Stomach (tissue), 9 donors: ENCODE data around the gene WDR54. TPM values are rescaled to one million over a fixed set of nuclear protein-coding genes. Genes with fewer than 3 reads are reported as not detected.

Source experiments
- DNase-seq, 2 donors: peaks; one replicate each; pipeline versions ENCODE4 v3.0.0 to v3.0.0-alpha.2; 2013 to 2019
- H3K27ac ChIP-seq, 5 donors: fragments of 200-600 bp in 4 of 5; sonication (generic) in 4 of 5; one replicate each; pipeline ENCODE4 v1.5.1; 2013 to 2019; ENCODE audit warnings: mild to moderate bottlenecking in 1 of 5, moderate library complexity in 1 of 5
- H3K27me3 ChIP-seq, 3 donors: fragments of 200-600 bp; sonication (generic); one replicate each; pipeline ENCODE4 v1.5.1; 2017 to 2019; ENCODE audit warnings: mixed run types in 1 of 3
- H3K36me3 ChIP-seq, 4 donors: fragments of 200-600 bp; sonication (generic); 1 replicate in 3 of 4; 2 replicates in 1 of 4; pipeline ENCODE4 v1.5.1; 2016 to 2019
- H3K4me1 ChIP-seq, 4 donors: fragments of 200-600 bp; sonication (generic); one replicate each; pipeline ENCODE4 v1.5.1; 2016 to 2019
- H3K4me3 ChIP-seq, 4 donors: fragments of 200-600 bp; sonication (generic) in 3 of 4; one replicate each; pipeline ENCODE4 v1.5.1; 2016 to 2019; ENCODE audit warnings: mild to moderate bottlenecking in 1 of 4
- H3K9me3 ChIP-seq, 4 donors: fragments of 200-600 bp; sonication (generic); one replicate each; pipeline ENCODE4 v1.5.1; 2016 to 2019
- EP300 ChIP-seq: sonication (generic); formaldehyde crosslinking; IDR thresholded peaks from one replicate; pipeline ENCODE4 v1.6.1; 2017; ENCODE audit warnings: antibody characterized with exemption
- POLR2A ChIP-seq, 4 donors: fragments of 450-650 bp; IDR thresholded peaks; one replicate each; pipeline ENCODE4 v1.6.1; 2016; ENCODE audit warnings: antibody characterized with exemption in 4 of 4, control low read depth in 2 of 4, mild to moderate bottlenecking in 1 of 4, moderate library complexity in 1 of 4
- POLR2AphosphoS5 ChIP-seq, 3 donors: sonication (generic); formaldehyde crosslinking; IDR thresholded peaks; one replicate each; pipeline ENCODE4 v1.6.1; 2016; ENCODE audit warnings: antibody characterized with exemption in 3 of 3
- WGBS, 5 donors: extraction: QIAGEN DNeasy Blood & Tissue Kit in 3 of 5; methylation state at CpG; one replicate each; pipeline versions ENCODE4 v1.1.5 to v1.1.7; 2013 to 2018; 5-methylcytosine and 5-hydroxymethylcytosine counted together
- intact Hi-C: fragments of 100-400 bp; cut with DNase I; formaldehyde crosslinking; loops from one replicate; pipeline ENCODE4 v1.15.1; 2023; ENCODE audit warnings: low total_unique reads
- polyA plus RNA-seq, 3 donors: library from polyadenylated mRNA; stranded (reverse); fragments of 200-250 nt; gene quantifications; one replicate each; pipeline ENCODE4 v1.2.3, GENCODE V29; 2013
- total RNA-seq, 5 donors: library from RNA; depleted of rRNA; stranded (reverse); fragments of >200 nt; gene quantifications; one replicate each; pipeline versions ENCODE4 v1.1.0 to v1.2.3, GENCODE V29; 2014 to 2016
- TF ChIP-seq, protein P1 (sequence below), 7 experiments: fragments of 450-650 bp in 4 of 7; fragments of 200-600 bp in 3 of 7; sonication (generic) in 3 of 7; IDR thresholded peaks; one replicate each; pipeline ENCODE4 v1.5.1; 2016 to 2019; ENCODE audit warnings: antibody characterized with exemption in 7 of 7, control low read depth in 2 of 7, mild to moderate bottlenecking in 1 of 7
- donor health status: healthy with polysubstance abuse.
- donor health status: Bipolar disorder and iron deficiency.
- donor health status: healthy.

WDR54 gene
- total and polyA plus RNA-seq, 8 donors, result 3.5 to 12.8 (median 9.8) TPM; not detected in 1

DNA sequence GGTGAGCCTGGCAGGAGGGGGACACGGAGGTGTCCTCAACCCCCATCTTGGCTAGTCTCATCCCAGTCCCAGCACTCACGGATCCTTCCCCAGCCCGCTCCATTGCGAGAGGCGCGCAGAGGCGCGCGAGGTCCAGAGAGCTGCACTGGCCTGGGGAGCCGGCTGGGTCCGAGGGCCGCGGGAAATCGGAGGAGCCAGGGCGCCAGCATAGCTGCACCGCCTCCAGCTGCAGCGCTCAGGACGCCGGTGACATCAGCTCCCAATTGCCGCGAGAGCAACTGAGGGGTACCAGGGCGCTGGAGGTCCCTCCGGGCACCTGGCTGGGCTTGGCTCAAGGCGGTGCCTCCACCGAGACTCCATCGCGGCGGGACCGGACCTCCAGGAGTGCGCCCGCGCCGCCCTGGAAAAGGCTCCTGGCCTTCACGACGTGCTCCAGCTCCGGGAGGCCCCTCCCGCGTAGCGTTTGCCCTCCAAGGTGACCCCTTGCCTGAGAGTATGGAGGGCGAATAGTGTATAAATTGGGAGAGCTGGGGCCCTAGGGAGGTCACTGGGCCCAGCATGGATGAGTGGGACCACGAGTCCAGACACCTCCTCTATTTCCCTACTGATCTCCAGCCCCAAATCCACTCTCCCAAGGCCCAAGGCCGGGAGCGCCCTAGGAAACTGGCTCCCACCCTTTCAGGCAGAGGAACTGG is 14.7 kb downstream of the WDR54 start:
- H3K9me3 ChIP-seq, result no peaks in the 10 kb centered on the region
- no peak for DNase-seq
- intact Hi-C loops, result no loop called here
- H3K4me3 ChIP-seq, result no peak overlapping the region
- H3K27ac ChIP-seq, result peak overlapping the region in 1 of 5 donors; percentile 13
- 74 to 88% (median 81%) methylated on average over 17 to 43 of the region's 43 CpGs for WGBS, 5 donors
- H3K4me1 ChIP-seq, result peaks cover 20 to 49% (median 33%) of the 10 kb centered on the region in 4 donors
- H3K27me3 ChIP-seq, result peaks cover 0 to 16% (median 5%) of the 10 kb centered on the region in 3 donors
- no peak for TF ChIP-seq EP300
- TF ChIP-seq, protein P1, sequence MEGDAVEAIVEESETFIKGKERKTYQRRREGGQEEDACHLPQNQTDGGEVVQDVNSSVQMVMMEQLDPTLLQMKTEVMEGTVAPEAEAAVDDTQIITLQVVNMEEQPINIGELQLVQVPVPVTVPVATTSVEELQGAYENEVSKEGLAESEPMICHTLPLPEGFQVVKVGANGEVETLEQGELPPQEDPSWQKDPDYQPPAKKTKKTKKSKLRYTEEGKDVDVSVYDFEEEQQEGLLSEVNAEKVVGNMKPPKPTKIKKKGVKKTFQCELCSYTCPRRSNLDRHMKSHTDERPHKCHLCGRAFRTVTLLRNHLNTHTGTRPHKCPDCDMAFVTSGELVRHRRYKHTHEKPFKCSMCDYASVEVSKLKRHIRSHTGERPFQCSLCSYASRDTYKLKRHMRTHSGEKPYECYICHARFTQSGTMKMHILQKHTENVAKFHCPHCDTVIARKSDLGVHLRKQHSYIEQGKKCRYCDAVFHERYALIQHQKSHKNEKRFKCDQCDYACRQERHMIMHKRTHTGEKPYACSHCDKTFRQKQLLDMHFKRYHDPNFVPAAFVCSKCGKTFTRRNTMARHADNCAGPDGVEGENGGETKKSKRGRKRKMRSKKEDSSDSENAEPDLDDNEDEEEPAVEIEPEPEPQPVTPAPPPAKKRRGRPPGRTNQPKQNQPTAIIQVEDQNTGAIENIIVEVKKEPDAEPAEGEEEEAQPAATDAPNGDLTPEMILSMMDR (IDR thresholded peaks at IDR 0.05), result no peak
- TF ChIP-seq POLR2AphosphoS5 (IDR thresholded peaks at IDR 0.05), result no peak
- TF ChIP-seq POLR2A (IDR thresholded peaks at IDR 0.05), result no peak
- peaks cover 0 to 15% (median 15%) of the 10 kb centered on the region in 4 donors for H3K36me3 ChIP-seq

DNA sequence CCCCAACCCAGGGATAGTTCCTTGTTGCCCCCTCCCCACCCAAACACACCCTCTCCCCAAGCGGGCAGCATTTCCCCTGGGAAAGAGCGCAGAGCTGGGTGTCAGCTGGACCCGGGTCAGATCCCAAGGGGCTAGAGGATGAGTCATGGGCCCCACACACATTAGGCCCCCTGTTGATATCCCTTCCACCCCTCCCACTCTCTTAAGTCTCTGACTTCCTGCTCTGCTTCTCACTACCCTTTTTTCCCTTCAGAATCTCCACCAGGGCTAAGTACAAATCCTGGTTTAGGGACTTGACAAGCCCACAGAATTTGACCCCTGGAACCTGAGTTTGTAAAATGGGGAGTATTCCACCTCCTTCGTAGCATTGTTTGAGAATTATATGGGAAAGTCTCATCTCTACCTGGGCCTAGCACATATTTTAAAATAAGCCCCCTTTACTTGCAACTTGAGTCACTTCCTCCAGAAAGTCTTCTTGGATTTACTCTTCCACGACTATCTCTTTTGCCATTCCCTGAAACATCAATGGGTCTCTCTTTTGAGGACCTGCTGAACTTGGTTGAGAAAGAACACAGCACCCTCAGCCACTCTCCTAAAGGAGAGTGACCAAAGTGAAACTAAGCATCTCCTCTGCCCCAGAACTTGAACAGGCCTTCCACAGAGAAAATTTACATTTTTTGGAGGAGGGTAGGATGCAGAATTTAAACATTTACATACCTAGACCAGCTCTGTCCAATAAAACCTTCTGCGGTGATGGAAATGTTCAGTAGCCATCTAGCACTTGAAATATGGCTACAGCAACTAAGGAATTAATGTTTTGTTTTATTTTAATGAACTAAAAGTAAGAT is 15.5 kb downstream of the WDR54 start:
- Histone ChIP-seq H3K4me3 (no peak overlapping the region), H3K27me3 (peaks cover 0 to 24% (median 7%) of the 10 kb centered on the region in 3 donors), H3K9me3 (no peaks in the 10 kb centered on the region), H3K4me1 (peaks cover 22 to 57% (median 42%) of the 10 kb centered on the region in 4 donors), H3K27ac (peak overlapping the region in 1 of 5 donors; percentile 13), H3K36me3 (peaks cover 0 to 7% (median 6%) of the 10 kb centered on the region in 4 donors)
- intact Hi-C loops, result no loop called here
- no peak for DNase-seq
- TF ChIP-seq POLR2A (IDR thresholded peaks at IDR 0.05) (no peak), EP300 (no peak), POLR2AphosphoS5 (IDR thresholded peaks at IDR 0.05) (no peak)
- 66 to 78% (median 74%) methylated on average over 6 of the region's 6 CpGs for WGBS, 5 donors

DNA sequence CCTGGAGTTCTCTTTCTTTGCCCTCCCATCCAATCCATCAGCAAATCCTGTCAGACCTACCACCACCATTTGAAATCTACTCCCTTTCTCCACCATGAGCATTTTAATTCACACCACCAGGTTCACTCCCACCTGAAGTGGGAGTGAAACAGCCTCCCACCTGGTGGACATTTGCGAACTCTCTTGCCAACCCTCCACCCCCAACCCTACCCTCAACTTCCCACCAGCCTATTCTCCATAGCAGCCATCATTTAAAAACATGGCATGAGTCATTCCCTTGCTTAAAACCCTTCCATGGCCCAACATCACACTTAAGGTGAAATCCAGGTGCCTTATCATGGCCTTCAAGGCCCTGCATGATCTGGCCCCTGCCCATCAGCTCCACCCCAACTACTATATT is 16.7 kb downstream of the WDR54 start:
- peaks cover 0 to 35% (median 7%) of the 10 kb centered on the region in 3 donors for H3K27me3 ChIP-seq
- H3K9me3 ChIP-seq, result no peaks in the 10 kb centered on the region
- peaks cover 0 to 3% (median 0%) of the 10 kb centered on the region in 4 donors for H3K36me3 ChIP-seq
- no peak overlapping the region for H3K27ac ChIP-seq
- peaks cover 22 to 64% (median 48%) of the 10 kb centered on the region in 4 donors for H3K4me1 ChIP-seq
- intact Hi-C loops, result no loop called here
- 89 to 100% (median 95%) methylated on average over 1 of the region's 1 CpG for WGBS, 5 donors
- TF ChIP-seq EP300 (no peak), POLR2A (IDR thresholded peaks at IDR 0.05) (no peak), POLR2AphosphoS5 (IDR thresholded peaks at IDR 0.05) (no peak)
- TF ChIP-seq, protein P1 (IDR thresholded peaks at IDR 0.05), result no peak
- H3K4me3 ChIP-seq, result no peak overlapping the region
- no peak for DNase-seq

GRCh38 chr2:74439373-74439772 is 17.8 kb downstream of the WDR54 start:
- peaks cover 0 to 3% (median 0%) of the 10 kb centered on the region in 4 donors for H3K36me3 ChIP-seq
- H3K9me3 ChIP-seq, result no peaks in the 10 kb centered on the region
- 23 to 37% (median 28%) methylated on average over 3 of the region's 3 CpGs for WGBS, 5 donors
- intact Hi-C loops, result no loop called here
- H3K27ac ChIP-seq, result peak overlapping the region in 4 of 5 donors; percentile 85 to 93 (median 88)
- DNase-seq, result no peak
- H3K4me1 ChIP-seq, result peaks cover 22 to 71% (median 48%) of the 10 kb centered on the region in 4 donors
- peak overlapping the region; percentile 48 to 56 (median 54) for H3K4me3 ChIP-seq
- H3K27me3 ChIP-seq, result peaks cover 0 to 35% (median 7%) of the 10 kb centered on the region in 3 donors
- TF ChIP-seq EP300 (no peak), POLR2AphosphoS5 (IDR thresholded peaks at IDR 0.05) (no peak), POLR2A (IDR thresholded peaks at IDR 0.05) (no peak)
- TF ChIP-seq, protein P1 (IDR thresholded peaks at IDR 0.05), result no peak
